ENCODE data around the gene DMAC1.
A peak's percentile ranks its signal among the peaks of the same experiment; 100 is the strongest.

Gene DMAC1, protein sequence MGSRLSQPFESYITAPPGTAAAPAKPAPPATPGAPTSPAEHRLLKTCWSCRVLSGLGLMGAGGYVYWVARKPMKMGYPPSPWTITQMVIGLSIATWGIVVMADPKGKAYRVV

DNA sequence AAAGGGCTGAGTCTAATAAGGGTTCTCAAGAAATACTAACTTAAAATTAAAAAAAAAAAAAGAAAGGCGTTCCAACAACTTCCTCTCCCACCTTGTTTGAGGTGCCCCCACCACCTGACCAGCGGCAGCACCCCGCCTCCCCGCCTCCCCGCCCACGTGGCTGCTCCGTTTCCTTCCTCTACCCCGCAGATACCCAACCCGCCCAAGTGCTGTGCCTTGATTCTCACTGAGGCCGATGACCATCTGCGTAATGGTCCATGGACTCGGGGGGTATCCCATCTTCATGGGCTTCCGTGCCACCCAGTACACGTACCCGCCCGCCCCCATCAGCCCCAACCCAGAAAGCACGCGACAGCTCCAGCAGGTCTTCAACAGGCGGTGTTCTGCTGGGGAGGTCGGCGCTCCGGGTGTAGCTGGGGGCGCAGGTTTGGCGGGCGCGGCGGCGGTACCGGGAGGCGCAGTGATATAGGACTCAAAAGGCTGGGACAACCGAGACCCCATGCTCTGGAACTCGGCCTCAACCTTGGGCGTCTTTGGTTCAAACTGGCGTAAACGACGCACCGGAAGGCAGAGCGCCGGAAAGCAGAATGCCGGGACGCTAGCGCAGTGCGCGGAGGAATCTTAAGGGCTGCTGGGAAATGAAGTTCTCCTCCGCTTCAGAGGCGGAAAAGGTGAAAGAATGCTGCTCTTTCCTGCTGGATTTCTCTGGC is at the start of gene DMAC1:
Gene DMAC1, minus strand, starts transcription at position 545 of the 710 bp plus-strand sequence. Its CDS starts 44 bp downstream, at position 501.
- peak; percentile 80 for DNase-seq

DNA sequence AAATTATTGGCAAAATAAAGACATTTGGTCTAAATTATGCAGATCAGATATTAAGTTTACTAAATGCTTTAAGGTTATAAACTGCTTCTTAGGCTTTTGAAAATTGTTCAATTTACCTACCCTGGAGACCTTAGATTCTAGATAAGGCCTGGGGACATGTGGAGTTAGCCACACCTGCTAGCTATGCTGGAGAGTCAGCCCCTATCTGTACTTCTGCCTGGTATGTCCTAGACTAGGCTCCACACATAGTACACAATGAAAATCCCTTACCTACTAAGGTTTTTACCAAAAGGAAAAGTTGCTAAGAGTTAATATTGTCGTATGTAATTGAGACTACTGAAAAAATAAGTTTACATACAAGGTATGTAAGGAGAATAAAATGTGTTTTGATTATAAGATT is 49.8 kb upstream of the DMAC1 start:
- DNase-seq: no peak

DNA sequence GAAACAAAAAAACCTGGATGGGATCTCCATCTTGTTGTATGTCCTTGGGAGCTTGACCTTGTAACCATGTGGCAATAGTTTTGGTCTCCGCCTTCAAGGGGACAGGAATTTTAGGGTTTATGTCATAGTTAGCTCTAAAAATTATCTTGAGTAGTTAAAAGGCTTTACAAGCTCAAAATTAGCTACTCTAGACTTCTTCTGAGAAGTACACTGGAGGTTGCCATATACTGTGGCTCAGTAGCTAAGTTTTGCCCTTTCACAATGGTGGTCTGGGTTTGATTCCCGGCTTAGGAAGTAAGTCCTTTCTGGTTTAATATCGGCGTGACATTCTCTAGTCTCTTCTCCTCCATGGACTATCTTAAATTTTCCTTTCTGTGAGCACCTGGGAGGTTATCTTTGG is 48.9 kb upstream of the DMAC1 start:
- no peak for DNase-seq

DNA sequence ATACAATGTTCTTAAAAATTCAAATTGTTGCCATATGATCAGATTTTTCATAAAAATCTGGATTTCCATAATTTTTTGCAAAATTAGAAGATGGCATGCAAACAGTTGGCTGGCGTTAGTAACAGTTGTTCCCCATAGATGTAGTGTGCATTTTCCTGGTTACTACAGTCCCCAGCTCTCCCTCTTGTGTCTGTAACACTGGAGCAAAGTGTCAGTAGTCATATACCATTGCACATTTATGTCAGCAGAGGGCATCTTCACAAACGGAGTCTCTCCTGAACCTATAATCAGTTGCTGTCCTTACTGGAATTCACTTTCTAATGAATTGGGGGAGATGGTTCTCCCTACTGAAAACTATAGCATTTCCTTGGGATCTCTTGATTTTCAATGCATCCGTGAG is 44.7 kb upstream of the DMAC1 start:
- peak; percentile 29 for DNase-seq

DNA sequence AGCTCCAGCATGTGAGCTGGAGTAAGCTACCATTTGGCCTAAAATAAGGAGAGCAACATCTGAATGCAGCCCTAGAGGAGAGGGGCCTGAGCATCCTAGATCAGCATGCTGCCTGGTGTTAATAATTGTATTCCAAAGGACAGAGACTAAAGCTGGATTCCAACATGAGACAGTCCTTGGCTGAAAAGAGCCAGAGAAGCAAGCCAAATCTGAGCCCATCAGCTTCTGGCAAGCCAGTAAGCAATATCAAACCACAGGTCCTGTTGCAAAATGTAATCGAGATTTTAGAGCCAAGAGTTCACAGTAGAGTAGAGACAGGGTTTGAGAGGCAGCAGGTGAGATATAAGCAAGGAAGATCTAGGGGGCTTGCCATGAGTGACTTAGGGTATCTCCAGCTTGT is 42.3 kb upstream of the DMAC1 start:
- no peak for DNase-seq

DNA sequence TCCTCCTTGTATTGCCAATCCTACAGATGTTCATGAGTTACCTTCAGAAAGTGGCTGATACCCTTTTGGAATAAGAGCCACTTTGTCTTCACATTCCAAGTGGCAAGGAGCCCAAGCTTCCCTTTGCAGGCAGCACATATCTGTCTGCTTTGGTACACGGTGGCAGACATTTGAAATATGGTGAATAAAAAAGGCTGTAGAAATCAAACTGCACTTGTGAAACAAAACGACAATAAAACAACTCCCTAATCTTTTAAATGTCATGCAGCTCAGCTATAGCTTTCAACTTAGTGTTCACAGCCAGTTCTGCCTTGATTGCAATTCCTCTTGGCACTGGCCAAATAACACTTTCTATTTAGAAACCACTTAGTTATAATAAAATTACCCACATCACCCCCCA is 35.0 kb upstream of the DMAC1 start:
- no peak for DNase-seq

DNA sequence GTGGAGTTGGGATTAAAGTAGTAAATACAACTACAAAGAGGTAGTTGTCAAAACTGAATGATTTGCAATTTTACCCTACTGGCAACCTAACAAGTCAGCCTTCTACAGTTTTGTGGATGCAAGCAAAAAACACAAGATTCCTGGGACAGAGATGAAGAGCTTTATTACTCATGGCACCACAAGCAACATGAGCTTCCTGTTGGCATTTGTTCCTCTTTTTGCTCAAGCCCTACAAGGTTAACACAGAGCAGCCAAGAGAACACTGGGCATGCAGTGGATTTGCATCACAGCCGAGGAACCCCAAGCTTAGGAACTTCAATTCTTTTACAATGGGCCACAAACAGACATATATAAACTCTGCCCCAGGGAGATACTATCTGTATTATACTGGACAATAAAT is 28.8 kb upstream of the DMAC1 start:
- no peak for DNase-seq

DNA sequence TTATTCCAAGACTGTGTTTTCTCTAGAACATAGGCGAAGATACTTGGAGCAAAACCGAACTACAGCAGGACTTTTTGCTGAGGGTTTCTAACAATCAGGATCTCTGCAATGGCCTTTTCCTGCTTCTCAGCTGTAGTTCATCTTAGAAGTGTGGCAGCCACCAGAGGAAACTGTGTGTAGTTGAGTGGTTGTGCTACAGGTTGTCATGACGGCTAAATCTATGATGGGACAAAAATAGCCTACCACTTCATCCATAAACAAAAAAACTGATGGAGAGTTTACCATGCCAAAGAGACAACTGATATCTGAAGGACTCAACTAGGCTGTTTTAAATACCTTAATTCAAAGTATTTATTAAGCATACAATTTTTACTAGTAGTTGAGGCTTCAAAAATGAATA is 28.2 kb upstream of the DMAC1 start:
- DNase-seq: no peak

DNA sequence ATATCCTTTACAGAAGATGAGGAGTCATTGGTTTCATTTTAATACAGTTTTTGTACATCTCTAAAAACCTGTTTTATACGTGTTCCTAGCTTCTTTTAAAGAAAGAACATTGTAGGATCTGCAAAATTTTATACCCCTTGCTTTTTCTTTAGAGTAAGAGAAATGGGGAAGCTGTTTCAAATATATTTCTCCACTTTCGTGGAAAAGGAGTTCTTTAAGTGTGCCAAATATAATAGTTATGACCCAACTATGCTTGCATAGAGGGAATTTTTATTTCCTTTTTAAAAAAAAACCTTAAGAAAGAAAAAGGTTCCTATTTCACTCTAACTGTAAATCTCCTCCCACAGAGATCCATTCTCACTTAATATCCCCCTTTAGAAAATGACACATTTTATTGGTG is 27.5 kb upstream of the DMAC1 start:
- DNase-seq: no peak

DNA sequence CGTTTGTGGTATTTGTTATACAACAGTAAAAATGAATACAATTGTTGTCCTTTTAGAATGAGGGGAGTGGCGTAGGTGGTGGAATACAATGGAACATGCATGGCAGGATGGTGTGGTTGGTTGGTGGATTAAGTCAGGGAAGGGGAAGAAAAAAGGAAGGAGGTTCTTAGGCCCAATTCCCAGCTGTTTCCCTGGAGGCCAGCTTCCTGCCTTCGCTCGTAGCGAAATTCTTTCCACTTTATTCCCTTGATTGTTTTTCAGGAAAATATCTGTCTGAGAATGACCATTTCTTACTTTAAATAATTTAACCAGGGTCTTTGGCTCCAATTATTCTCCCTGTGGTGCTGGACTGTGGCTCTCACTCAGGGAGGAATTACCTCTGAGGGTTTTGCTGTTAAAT is 24.1 kb upstream of the DMAC1 start:
- DNase-seq: no peak

DNA sequence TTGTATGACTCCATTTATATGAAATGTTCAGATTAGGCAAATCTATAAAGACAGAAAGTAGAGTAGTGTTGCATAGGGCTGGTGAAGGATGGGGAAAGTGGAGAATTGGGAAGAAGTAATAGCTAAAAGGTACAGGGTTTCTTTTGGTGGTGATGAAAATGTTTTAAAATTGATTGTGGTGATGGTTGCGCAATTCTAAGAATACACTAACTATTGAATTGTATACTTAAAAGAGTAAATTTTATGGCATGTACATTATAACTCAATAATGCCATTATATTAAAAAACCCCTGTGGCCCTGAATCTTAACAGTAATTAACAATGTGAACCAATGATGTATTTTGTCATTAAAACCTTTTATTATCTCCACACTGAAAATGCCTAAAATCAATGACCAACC is 20.4 kb upstream of the DMAC1 start:
- no peak for DNase-seq

DNA sequence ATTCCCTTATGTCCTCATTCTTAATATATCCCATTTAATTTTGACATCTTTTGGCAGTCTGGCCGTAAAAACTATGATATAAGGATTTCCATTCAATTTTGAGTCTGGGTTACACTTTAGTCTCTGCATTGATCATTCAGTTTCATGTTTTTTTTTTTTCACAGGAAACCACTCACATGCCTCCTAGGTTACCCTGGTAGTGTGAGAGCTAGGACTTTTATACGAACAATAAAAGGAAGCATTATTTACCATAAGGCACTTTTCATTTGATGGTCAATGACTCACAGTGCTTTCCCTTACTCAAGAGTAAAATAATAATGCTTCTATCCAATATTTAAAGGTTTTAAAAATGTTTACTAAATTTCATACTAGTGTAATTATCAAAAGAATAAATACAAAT is 16.4 kb upstream of the DMAC1 start:
- no peak for DNase-seq

DNA sequence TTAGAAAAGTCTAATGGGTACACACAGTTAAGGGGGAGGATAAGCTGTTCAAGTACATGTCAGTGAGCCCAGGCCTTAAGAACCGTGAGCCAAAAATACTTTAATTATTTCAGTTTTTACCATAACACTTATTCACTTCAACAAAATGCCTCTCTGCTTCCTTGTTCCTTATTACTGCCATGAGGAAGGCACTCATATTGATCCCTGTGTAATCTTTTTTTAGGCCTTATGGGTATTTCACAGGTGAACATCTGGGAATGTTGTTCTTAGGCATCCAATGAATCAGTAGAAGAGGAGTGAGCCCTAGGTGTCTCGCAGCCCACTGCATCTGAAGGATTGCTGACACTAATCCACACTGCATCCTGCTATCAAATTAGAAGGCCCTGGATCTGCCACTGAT is 13.5 kb upstream of the DMAC1 start:
- DNase-seq: no peak

DNA sequence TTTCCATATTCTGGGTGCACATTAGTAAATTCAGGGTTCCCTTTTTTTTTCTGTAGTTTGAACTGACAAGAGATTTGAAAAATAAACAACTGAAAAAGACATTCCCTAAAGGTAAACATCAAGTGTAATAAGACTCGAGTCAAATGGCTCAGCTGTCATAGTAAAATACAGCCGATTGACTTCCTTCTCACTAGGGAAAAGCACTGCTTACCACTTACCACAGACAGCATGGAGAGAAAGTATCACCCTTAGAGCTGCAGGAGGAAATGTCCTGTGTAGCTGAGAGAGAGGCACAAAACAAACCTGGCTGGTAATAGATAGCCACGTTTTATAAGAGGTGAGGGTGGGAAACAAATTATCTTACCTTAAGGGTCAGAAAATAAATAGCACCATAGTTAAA is 12.1 kb upstream of the DMAC1 start:
- DNase-seq: no peak

DNA sequence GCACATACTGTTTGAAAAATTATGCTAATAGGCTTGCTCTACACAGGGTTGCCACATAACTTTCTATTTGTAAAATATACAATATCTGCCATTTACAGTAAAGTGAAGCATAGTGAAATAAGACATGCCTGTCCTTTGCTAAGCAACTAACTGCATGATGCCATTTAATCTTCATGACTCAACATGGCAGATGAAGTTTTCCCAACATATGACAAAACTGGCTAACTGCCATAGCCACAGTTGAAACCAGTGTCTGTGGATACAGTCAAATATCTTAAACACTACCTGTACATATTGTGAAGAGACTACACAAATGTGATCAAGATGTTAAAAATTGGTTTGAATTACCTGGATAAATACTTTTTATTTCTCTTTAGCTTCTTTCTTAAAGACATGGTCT is 3.1 kb upstream of the DMAC1 start:
- DNase-seq: no peak

DNA sequence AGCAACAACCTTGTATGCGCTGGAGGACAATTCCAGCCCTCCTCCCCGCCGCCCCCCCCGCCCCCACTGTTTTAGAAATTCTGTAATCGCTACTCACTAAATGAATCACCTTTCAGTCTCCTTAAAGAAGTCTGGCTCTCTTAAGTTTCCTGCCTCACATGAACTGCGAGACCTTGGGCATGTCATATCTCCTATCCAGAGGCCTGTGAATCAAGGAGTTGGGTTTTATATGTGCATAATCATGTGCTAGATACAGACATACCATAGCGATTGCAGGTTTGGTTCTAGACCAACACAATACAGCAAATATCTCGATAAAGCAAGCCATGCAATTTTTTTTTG is 337 bp upstream of the DMAC1 start:
- no peak for DNase-seq

DNA sequence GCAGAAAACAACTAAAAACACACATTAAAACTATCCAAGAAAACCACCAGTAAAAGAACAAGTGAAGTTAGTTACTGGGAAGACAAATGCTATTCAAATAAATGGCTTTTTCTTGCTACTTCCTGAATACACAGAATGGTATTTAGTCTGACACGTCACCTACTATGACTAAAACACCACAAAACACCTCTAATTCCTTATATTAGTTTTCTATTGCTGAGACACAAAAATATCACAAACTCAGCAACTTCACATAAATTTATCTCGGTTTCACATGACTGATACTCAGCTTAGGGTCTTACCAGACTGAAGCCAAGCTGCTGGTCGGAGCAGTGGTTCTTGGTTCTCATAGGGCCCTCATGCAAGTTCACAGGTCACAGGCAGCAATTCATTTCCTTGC is 5.4 kb downstream of the DMAC1 start:
- DNase-seq: no peak

DNA sequence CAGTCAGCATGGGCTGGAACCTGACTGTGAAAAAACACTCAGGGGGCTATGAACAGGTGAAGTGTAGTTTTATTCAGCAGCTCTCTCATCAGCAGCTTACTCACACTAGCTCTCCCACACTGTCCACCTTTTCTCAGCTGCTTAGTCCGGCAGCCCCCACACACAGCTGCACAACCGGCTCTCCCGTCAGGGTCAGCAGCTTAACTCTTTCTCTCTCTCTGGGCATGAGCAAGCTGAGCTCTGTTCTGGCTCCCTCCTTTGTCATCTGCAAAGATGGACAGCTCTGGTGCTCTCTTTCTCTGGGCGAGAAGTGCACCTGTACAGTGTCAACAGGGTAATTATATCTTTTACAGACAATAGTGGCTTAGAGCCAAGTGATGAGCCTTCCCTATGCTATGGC is 8.2 kb downstream of the DMAC1 start:
- no peak for DNase-seq

DNA sequence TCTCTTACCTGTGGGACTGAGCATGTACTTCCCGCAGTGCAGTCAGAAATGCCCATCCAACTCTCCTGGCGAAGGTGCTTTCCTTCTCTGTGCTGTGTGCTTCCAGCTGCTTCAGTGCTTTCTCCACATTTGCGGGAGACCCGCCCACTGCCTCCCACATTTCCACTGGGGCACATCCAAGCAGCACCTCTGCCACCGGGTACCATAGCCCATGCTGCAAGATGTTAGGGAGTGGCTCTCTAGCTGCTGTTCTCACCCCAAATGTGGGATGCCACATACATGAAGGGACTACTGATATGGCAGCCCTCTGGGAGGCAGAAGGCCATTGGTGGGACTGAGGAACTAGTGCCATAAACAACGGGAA is 8.8 kb downstream of the DMAC1 start:
- DNase-seq: no peak

DNA sequence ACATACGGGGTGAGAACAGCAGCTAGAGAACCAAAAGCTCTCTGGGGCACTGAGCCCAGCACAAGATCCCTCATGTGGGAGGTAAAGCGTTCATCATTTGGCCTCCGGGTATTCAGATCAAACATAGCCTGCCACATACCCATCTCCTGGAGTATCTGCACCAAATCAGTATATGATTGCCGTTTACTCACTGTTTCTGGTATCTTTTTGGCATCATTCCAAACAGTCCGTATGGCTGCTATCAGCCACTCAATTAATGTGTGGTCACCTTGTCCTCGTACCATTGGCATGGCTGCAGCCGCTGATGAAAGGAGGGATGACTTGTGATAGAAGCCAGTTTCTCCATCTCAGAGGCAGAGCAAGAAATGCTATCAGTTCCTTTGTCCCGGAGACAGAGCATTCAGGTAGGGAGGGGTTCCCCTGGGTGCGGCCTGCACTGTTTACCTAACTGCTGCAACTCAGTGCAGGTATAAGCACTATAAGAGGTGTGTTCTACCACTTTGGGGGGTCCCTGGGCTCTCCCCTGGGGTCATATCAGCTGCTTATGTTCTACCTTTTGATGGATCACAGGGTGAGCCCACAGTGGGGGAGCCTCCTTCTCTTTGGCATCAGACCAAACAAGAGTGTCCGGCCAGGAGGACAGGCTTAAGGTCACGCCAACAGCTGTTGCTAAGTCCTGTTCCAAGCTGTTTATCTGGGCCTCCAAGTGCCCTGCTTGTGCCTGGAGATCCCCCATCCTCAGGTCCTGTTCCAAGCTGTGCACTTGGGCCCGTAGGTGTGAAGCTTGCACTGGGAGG is 9.4 kb downstream of the DMAC1 start:
- DNase-seq: no peak

DNA sequence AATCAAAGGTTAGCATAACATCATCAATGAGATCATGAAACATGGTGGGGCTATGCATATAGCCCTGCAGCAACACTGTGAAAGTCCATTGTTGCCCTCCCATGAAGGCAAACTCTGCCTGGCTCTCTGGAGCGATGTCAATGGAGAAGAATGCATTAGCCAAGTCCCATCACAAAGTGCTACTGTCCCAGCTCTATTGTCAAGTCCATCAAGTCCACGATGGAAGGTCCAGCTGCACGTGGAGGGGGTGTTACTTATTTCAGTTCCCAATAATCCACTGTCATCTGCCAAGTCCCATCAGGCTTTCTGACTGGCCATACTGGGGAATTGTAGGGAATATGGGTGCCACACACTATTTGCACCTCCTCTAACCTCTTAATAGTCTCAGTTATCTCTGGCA is 10.8 kb downstream of the DMAC1 start:
- DNase-seq: no peak

DNA sequence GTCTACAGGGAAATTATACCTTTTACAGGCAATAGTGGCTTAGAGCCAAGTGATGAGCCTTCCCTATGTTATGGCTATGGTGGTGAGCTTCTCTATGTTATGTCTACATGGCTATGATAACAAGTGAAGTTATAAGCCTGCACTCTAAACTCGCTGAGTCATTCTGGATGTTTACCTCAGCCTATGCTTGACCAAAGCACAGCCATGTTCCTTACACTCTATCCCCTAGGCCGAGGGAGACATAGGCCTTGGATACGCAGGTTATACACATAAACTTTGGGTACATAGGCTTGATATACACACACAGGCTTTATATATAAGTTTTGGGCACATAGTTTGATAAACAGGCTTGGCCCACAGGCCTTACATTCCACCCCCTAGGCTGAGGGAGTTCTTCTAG is 13.8 kb downstream of the DMAC1 start:
- DNase-seq: no peak

DNA sequence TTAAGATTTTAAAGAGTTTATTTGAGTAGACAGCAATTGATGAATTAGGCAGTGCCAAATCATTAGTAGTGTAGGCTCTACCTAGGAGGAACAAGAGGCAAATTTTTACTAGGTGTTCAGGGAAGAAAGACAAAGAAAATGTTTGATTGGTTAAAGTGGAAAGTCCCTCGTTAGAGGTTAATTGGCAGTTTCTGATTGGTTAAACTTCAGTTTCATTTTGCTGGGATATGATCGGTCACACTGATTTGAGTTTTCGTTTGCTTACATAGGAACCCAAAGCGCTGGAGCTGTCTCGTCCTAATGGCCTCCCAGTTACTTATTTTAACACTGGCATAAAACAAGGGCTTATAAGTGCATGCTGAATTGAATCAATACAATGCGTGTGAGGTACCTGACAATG is 15.1 kb downstream of the DMAC1 start:
- peak; percentile 17 for DNase-seq

DNA sequence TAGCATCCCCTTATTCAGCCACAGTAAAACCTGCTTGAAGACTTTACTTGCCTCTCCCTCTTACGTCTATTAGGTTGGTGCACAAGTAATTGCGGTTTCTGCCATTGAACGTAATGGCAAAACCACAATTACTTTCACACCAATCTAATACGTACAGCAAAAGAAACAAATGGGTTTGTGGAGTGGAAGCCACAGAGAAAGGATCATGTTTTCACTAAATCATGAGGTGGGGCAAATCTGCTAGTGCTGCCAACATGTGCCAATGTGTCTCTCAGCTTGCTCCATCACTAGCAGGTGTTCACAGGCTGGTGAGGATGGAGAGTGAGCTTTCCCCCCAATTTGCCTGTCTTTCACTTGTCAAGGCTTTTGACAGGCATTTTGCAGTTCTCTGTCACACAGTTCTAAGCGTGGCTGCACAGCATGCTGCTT is 15.9 kb downstream of the DMAC1 start:
- DNase-seq: no peak

All from CD4-positive, alpha-beta T cell treated with Interleukin-4 for 4 hours (primary cell).